GM19043 (cell line): ENCODE results near the gene MUC5B.

Experiments used
- ATAC-seq: cut with Tn5 transposase; IDR thresholded peaks from one replicate; pipeline ENCODE4 v1.9.1; 2021; ENCODE audit warnings: low read depth; ENCODE audit not compliant: unreplicated experiment

The MUC5B gene

GRCh38 chr11:1306186-1307162 lies 83.6 kb downstream of the MUC5B start:
- ATAC-seq: no peak

DNA sequence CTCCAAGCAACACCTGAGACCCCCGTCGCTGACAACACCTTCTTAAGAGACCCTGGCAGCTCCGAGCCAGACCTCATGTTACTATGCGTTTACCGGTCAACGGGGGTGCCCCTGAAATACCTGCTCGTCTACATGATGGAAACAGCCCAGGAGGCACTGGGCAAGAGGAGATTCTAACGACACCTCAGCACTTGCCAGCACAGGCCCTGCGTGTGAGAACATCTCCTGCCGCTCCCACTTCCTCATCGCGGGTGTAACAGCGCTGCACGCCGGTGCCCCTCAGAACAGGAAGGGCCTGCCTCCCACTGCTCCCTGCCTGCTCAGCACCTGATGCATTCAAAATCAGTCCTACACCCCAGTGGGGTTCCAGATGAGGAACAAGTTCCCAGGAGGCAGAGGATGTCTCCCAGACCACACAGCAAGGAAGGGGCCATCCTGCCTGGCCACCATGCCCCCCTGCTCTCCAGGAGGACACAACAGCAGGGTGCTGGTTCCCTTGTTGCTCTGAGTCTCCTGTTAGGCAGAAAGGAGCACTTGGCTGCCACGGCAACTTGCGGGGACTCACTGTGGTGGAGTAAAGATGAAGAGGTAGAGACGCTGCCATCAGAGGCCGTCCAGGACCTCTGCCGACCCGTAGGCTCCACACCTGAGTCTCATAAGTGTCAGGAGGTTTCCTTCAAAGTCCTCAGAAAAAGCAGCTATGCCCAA lies 84.5 kb downstream of the MUC5B start:
- no peak for ATAC-seq

- no peak for ATAC-seq
These were observed 85.3 kb downstream of the MUC5B start for GRCh38 chr11:1307998-1308742.

- ATAC-seq: peak; percentile 19
These were observed 86.1 kb downstream of the MUC5B start for GRCh38 chr11:1308743-1309497.

DNA sequence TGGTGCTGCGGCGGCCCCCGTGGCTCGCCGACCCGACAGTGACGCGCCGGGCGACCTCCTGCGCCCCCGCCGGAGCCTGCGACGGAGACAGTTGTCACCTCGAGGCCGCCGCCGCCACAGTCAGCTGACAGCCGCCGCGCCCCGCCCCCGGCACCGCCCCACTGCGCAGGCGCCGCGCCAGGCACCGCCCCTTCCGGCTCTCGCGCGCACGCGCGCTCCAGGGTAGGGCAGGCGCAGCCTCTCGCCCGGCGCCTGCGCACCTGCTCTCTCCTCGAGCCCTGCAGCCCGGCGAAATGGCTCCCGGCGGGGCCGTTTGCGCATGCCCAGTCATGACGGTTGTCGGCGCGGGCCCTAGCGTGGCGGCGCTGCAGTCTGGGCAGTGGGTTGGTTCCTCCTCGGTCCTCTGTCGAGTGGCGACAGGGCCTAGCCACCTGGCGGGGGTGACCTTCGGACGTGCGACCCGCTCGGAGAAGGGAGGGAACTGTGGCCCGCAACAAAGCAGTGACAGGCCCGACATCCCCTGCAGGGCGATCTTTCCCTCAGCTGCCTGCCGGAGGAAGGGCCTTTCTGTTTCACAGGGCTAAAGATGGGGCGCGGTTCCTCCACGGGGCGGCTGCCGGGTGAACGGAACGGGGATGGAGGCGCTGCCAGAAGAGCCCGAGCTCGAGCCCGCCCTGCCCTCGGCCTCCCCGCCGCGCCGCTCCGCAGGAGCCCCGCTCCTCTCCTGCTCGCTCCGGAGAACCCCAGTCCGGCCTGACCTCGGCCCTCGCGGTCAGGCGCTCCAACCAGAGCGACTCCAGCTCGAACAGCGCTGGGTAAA lies 86.8 kb downstream of the MUC5B start, which contains the start of gene TOLLIP:
TOLLIP (minus strand) TSS at position 135 of the 820 bp plus-strand sequence; CDS start at position 1, 134 bp downstream.
- ATAC-seq: peak; percentile 77

GRCh38 chr11:1310318-1310687 lies 87.4 kb downstream of the MUC5B start:
- no peak for ATAC-seq

- ATAC-seq: no peak
These were observed 88.1 kb downstream of the MUC5B start for GRCh38 chr11:1310772-1311468.
